Hepatocyte (in vitro differentiated cells): Measurements from ENCODE around the gene PTDSS2.

Experiments
- CTCF ChIP-seq: fragments of 200-600 bp; sonication (generic); IDR thresholded peaks from 2 replicates; pipeline ENCODE4 v1.5.1; 2016; ENCODE audit warnings: antibody characterized with exemption, mild to moderate bottlenecking; ENCODE audit not compliant: poor library complexity
- EZH2phosphoT487 ChIP-seq: fragments of 200-600 bp; sonication (generic); IDR thresholded peaks from one replicate; pipeline ENCODE4 v1.6.1; 2018; ENCODE audit warnings: antibody characterized with exemption, mild to moderate bottlenecking, low read depth, moderate library complexity; ENCODE audit not compliant: unreplicated experiment, severe bottlenecking

- TF ChIP-seq CTCF (no peak), EZH2phosphoT487 (no peak)
Measured at GRCh38 chr11:449889-450808, at the start of gene PTDSS2.
